MM.1S (cell line): ENCODE results near the gene MYRF.

Experiments
- DNase-seq: peaks from one replicate; pipeline ENCODE4 v3.0.0-alpha.2; 2015
- H2AFZ ChIP-seq: fragments of 300-600 bp; sonication (generic); 2 replicates; pipeline ENCODE4 v1.6.0; 2016; ENCODE audit warnings: antibody characterized with exemption, low read length
- H3F3A ChIP-seq: fragments of 300-600 bp; sonication (generic); 2 replicates; pipeline ENCODE4 v1.6.1; 2016; ENCODE audit warnings: mild to moderate bottlenecking, antibody characterized with exemption, low read length, moderate library complexity, mixed read lengths; ENCODE audit not compliant: insufficient read depth
- H3K27ac ChIP-seq: fragments of 300-600 bp; sonication (generic); 2 replicates; pipeline ENCODE4 v1.5.1; 2016; ENCODE audit warnings: mild to moderate bottlenecking, low read length
- H3K27me3 ChIP-seq: fragments of 300-600 bp; sonication (generic); replicated peaks from 2 replicates; pipeline ENCODE4 v1.6.0; 2016; ENCODE audit warnings: low read length; ENCODE audit not compliant: insufficient read depth
- H3K36me3 ChIP-seq: fragments of 300-600 bp; sonication (generic); replicated peaks from 2 replicates; pipeline ENCODE4 v1.6.1; 2016; ENCODE audit warnings: mild to moderate bottlenecking, low read length, mixed read lengths; ENCODE audit not compliant: insufficient read depth
- H3K4me1 ChIP-seq: fragments of 300-600 bp; sonication (generic); 2 replicates; pipeline ENCODE4 v1.6.1; 2016; ENCODE audit warnings: low read length, mixed read lengths
- H3K4me2 ChIP-seq: fragments of 300-600 bp; sonication (generic); 2 replicates; pipeline ENCODE4 v1.6.0; 2016; ENCODE audit warnings: low read depth, low read length
- H3K4me3 ChIP-seq: fragments of 300-600 bp; sonication (generic); 2 replicates; pipeline ENCODE4 v1.5.1; 2016; ENCODE audit warnings: low read length, mixed read lengths
- H3K79me2 ChIP-seq: fragments of 300-600 bp; sonication (generic); 2 replicates; pipeline ENCODE4 v1.6.1; 2016; ENCODE audit warnings: mixed run types, low read length, mixed read lengths
- H3K9ac ChIP-seq: fragments of 300-600 bp; sonication (generic); 2 replicates; pipeline ENCODE4 v1.6.1; 2016; ENCODE audit warnings: low read length, mixed read lengths
- H3K9me2 ChIP-seq: fragments of 300-600 bp; sonication (generic); replicated peaks from 2 replicates; pipeline ENCODE4 v1.6.1; 2016; ENCODE audit warnings: mild to moderate bottlenecking, low read length, mixed read lengths; ENCODE audit not compliant: insufficient read depth
- H3K9me3 ChIP-seq: fragments of 300-600 bp; sonication (generic); replicated peaks from 2 replicates; pipeline ENCODE4 v1.6.1; 2016; ENCODE audit warnings: mild to moderate bottlenecking, low read length, mixed read lengths; ENCODE audit not compliant: insufficient read depth
- H4K20me1 ChIP-seq: fragments of 300-600 bp; sonication (generic); 2 replicates; pipeline ENCODE4 v1.6.1; 2016; ENCODE audit warnings: mild to moderate bottlenecking, low read length, moderate library complexity, mixed read lengths; ENCODE audit not compliant: insufficient read depth
- EZH2 ChIP-seq: fragments of 300-600 bp; sonication (generic); optimal IDR thresholded peaks from 2 replicates; pipeline ENCODE3; 2017; ENCODE audit warnings: low read depth, mild to moderate bottlenecking, antibody characterized with exemption, low read length, mixed read lengths
- EZH2phosphoT487 ChIP-seq: fragments of 300-600 bp; sonication (generic); IDR thresholded peaks from 2 replicates; pipeline ENCODE4 v1.6.1; 2018; ENCODE audit warnings: antibody characterized with exemption, low read length
- TF ChIP-seq, protein P1 (sequence below): fragments of 300-600 bp; sonication (generic); IDR thresholded peaks from 2 replicates; pipeline ENCODE4 v1.5.1; 2016; ENCODE audit warnings: antibody characterized with exemption, low read length, mixed read lengths

Gene MYRF

DNA sequence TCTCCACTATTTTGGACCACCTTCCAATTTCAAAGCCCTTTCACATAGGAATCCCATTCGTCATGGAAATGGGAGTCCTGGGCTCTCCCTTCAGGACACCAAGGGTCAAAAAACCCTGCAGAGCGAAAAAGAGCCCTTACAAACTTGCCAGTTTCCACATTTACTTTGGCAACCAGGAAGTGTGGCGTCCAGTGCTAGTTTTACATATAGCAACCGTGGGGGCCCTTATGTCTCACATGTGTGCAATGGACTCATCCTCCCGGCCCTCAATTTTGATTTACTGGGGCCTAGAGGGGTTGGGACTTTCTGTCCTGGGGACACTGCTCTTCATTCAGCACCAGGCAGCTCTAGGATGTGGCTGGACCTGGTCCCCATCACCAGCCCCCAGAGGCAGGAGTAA lies 38.5 kb upstream of the MYRF start:
- no peak overlapping the region for H2AFZ ChIP-seq
- peaks cover 100% of the 10 kb centered on the region for H3K27me3 ChIP-seq
- H3K9ac ChIP-seq: no peak overlapping the region
- no peaks in the 10 kb centered on the region for H3K36me3 ChIP-seq
- H3K9me3 ChIP-seq: no peaks in the 10 kb centered on the region
- H3K27ac ChIP-seq: no peak overlapping the region
- DNase-seq: no peak
- no peaks in the 10 kb centered on the region for H3F3A ChIP-seq
- no peaks in the 10 kb centered on the region for H3K79me2 ChIP-seq
- no peaks in the 10 kb centered on the region for H3K9me2 ChIP-seq
- H4K20me1 ChIP-seq: no peaks in the 10 kb centered on the region
- H3K4me3 ChIP-seq: no peak overlapping the region
- no peaks in the 10 kb centered on the region for H3K4me1 ChIP-seq
- TF ChIP-seq EZH2: no peak
- TF ChIP-seq, protein P1, sequence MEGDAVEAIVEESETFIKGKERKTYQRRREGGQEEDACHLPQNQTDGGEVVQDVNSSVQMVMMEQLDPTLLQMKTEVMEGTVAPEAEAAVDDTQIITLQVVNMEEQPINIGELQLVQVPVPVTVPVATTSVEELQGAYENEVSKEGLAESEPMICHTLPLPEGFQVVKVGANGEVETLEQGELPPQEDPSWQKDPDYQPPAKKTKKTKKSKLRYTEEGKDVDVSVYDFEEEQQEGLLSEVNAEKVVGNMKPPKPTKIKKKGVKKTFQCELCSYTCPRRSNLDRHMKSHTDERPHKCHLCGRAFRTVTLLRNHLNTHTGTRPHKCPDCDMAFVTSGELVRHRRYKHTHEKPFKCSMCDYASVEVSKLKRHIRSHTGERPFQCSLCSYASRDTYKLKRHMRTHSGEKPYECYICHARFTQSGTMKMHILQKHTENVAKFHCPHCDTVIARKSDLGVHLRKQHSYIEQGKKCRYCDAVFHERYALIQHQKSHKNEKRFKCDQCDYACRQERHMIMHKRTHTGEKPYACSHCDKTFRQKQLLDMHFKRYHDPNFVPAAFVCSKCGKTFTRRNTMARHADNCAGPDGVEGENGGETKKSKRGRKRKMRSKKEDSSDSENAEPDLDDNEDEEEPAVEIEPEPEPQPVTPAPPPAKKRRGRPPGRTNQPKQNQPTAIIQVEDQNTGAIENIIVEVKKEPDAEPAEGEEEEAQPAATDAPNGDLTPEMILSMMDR: no peak
- no peak overlapping the region for H3K4me2 ChIP-seq

DNA sequence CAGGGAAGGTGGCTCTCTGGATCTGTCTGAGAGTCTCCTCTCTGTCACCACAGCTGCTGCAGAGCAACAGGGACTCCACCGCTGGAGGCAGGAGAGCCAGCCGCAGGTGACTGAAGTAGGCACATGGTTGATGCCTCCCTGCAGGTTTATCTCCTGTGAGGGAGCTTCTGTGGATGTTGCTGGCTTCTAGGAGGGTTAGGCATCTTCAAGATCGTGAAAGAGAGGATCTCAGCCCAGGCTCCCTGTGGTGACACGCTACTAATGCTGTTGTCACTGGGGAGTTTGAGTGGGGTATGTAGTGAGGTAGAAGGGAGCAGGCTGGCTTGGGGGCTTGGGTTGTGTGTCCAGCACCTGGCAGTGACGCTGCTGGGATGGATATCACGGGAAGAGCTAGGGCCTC lies 38.1 kb upstream of the MYRF start:
- TF ChIP-seq, protein P1: no peak
- TF ChIP-seq EZH2 (no peak), EZH2phosphoT487 (no peak)
- H3K79me2 ChIP-seq: no peaks in the 10 kb centered on the region
- H3K36me3 ChIP-seq: no peaks in the 10 kb centered on the region
- H3K4me1 ChIP-seq: no peaks in the 10 kb centered on the region
- no peak overlapping the region for H3K4me3 ChIP-seq
- peaks cover 100% of the 10 kb centered on the region for H3K27me3 ChIP-seq
- no peak overlapping the region for H3K4me2 ChIP-seq
- H3F3A ChIP-seq: no peaks in the 10 kb centered on the region
- no peak overlapping the region for H3K27ac ChIP-seq
- H3K9me3 ChIP-seq: no peaks in the 10 kb centered on the region
- no peak for DNase-seq
- no peaks in the 10 kb centered on the region for H3K9me2 ChIP-seq
- no peak overlapping the region for H2AFZ ChIP-seq
- H3K9ac ChIP-seq: no peak overlapping the region
- no peaks in the 10 kb centered on the region for H4K20me1 ChIP-seq

DNA sequence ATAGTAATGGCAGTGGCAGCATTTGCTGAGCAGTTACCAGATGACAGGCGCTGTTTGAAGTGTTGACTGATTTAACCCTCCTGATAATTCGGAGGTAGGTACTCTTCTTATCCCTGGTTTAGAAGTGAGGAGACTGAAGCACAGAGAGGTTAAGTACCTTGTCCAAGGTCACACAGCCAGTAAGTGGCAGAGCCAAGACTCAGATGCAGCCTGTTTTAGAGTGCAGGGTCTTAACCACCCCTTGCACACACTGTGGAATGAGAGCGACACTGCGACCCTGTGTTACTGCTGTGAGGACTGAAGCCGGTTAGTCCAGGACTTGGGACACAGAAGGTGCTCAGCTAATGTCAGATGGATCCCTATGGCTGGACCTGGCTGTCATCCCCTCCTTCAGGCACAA lies 37.5 kb upstream of the MYRF start:
- DNase-seq: no peak
- H3F3A ChIP-seq: no peaks in the 10 kb centered on the region
- no peak overlapping the region for H3K4me2 ChIP-seq
- TF ChIP-seq, protein P1: no peak
- TF ChIP-seq EZH2phosphoT487: no peak
- no peak for TF ChIP-seq EZH2
- H3K27ac ChIP-seq: no peak overlapping the region
- peaks cover 100% of the 10 kb centered on the region for H3K27me3 ChIP-seq
- H3K79me2 ChIP-seq: no peaks in the 10 kb centered on the region
- H2AFZ ChIP-seq: no peak overlapping the region
- H3K4me3 ChIP-seq: no peak overlapping the region
- no peaks in the 10 kb centered on the region for H3K36me3 ChIP-seq
- no peaks in the 10 kb centered on the region for H3K9me3 ChIP-seq
- no peaks in the 10 kb centered on the region for H3K9me2 ChIP-seq
- no peaks in the 10 kb centered on the region for H3K4me1 ChIP-seq
- no peak overlapping the region for H3K9ac ChIP-seq
- H4K20me1 ChIP-seq: no peaks in the 10 kb centered on the region
